GM12878 (cell line): ENCODE data around the gene SSX2IP. TPM values are rescaled to one million over a fixed set of nuclear protein-coding genes. Genes with fewer than 3 reads are reported as not detected.

ENCODE experiments used
- ATAC-seq: fragments of 200-7000 bp; cut with Tn5 transposase; 3 replicates; pipeline ENCODE4 v1.9.1; 2020; ENCODE audit warnings: mild to moderate bottlenecking, moderate library complexity
- BruUV-seq: library from RNA; stranded (reverse); fragments of 400-500 nt; replicated peaks from 2 replicates; lab custom pipeline; 2021; lab: Mats Ljungman, UMichigan
- CTCF ChIA-PET: fragments of 300-600 bp; sonication (Branson Sonifier 250); formaldehyde crosslinking; extraction: SDS; loops from one replicate; lab custom pipeline; 2021; ENCODE audit warnings: inconsistent platforms; lab: Yijun Ruan, JAX
- POLR2A ChIA-PET: fragments of 350-600 bp; formaldehyde crosslinking; extraction: SDS; loops from one replicate; lab custom pipeline; 2021; ENCODE audit warnings: inconsistent platforms; lab: Charles Lee
- RAD21 ChIA-PET: fragments of 300-600 bp; sonication (Branson Sonifier 250); formaldehyde crosslinking; loops from one replicate; lab custom pipeline; 2023; ENCODE audit warnings: antibody characterized with exemption; ENCODE audit not compliant: unreplicated experiment; lab: Charles Lee
- SMC1A ChIA-PET: fragments of 300-600 bp; sonication (Branson Sonifier 250); formaldehyde crosslinking; loops from one replicate; lab custom pipeline; 2023; ENCODE audit not compliant: unreplicated experiment, uncharacterized antibody; lab: Charles Lee
- DNase-seq: peaks from one replicate; pipeline ENCODE4 v3.0.0-alpha.2; 2011; ENCODE audit warnings: low read depth, low spot score
- FAIRE-seq: peaks from 3 replicates; lab custom pipeline; 2011; peaks lifted over from hg19 to GRCh38; lab: Jason Lieb, UNC
- H2AFZ ChIP-seq: 2 replicates; pipeline ENCODE4 v1.6.0; 2011; ENCODE audit warnings: low read depth, low read length, control low read depth; ENCODE audit not compliant: control insufficient read depth
- H3K27ac ChIP-seq: 2 replicates; pipeline ENCODE4 v1.5.1; 2011; ENCODE audit warnings: control low read depth; ENCODE audit not compliant: control insufficient read depth, insufficient read depth
- H3K27me3 ChIP-seq, 2 experiments: replicated peaks in 1 of 2; 2 replicates each; pipeline versions ENCODE4 v1.6.0 to v1.6.1; 2011; ENCODE audit warnings: low read length in 1 of 2; ENCODE audit not compliant: control insufficient read depth in 2 of 2, insufficient read depth in 2 of 2
- H3K36me3 ChIP-seq, 2 experiments: 2 replicates each; pipeline ENCODE4 v1.5.1; 2011; ENCODE audit warnings: low read length in 1 of 2; ENCODE audit not compliant: control insufficient read depth in 2 of 2, insufficient read depth in 2 of 2
- H3K4me1 ChIP-seq: 2 replicates; pipeline ENCODE4 v1.6.1; 2011; ENCODE audit warnings: mild to moderate bottlenecking, low read length, moderate library complexity, mixed read lengths; ENCODE audit not compliant: control insufficient read depth, insufficient read depth
- H3K4me2 ChIP-seq: 2 replicates; pipeline ENCODE4 v1.6.0; 2011; ENCODE audit warnings: control low read depth; ENCODE audit not compliant: control insufficient read depth, insufficient read depth
- H3K4me3 ChIP-seq: fragments of 200-600 bp; sonication (generic); 2 replicates; pipeline ENCODE4 v1.5.1; 2016
- H3K79me2 ChIP-seq: 2 replicates; pipeline ENCODE4 v1.6.0; 2011; ENCODE audit warnings: low read length; ENCODE audit not compliant: control insufficient read depth, insufficient read depth
- H3K9ac ChIP-seq: 2 replicates; pipeline ENCODE4 v1.8.0; 2011; ENCODE audit warnings: low read length, control low read depth, mixed read lengths; ENCODE audit not compliant: control insufficient read depth, insufficient read depth
- H3K9me3 ChIP-seq: replicated peaks from 3 replicates; pipeline ENCODE4 v1.5.1; 2011; ENCODE audit warnings: mild to moderate bottlenecking, low read length; ENCODE audit not compliant: control insufficient read depth, insufficient read depth
- H4K20me1 ChIP-seq: 2 replicates; pipeline ENCODE4 v1.6.0; 2011; ENCODE audit not compliant: control insufficient read depth, insufficient read depth
- ASH2L ChIP-seq: fragments of 300-600, 200-600 bp; sonication (generic); IDR thresholded peaks from 2 replicates; pipeline ENCODE4 v1.6.1; 2017; ENCODE audit warnings: low read depth, mild to moderate bottlenecking, borderline replicate concordance
- ATF7 ChIP-seq: fragments of 450-650 bp; IDR thresholded peaks from 2 replicates; pipeline ENCODE4 v1.6.1; 2016; ENCODE audit warnings: low read depth, mild to moderate bottlenecking
- JUNB ChIP-seq: IDR thresholded peaks from 2 replicates; pipeline ENCODE4 v1.6.1; 2016; ENCODE audit warnings: antibody characterized with exemption, mild to moderate bottlenecking
- MYB ChIP-seq: fragments of 150-350 bp; IDR thresholded peaks from 2 replicates; pipeline ENCODE4 v1.6.1; 2014; ENCODE audit warnings: mild to moderate bottlenecking, low read depth, low read length, borderline replicate concordance
- MYC ChIP-seq: IDR thresholded peaks from 2 replicates; pipeline ENCODE4 v1.6.1; 2011; ENCODE audit warnings: mild to moderate bottlenecking, low read length, moderate library complexity, inconsistent platforms; ENCODE audit not compliant: insufficient read depth, insufficient replicate concordance, insufficient read length, severe bottlenecking
- NR2C1 ChIP-seq: fragments of 450-650 bp; IDR thresholded peaks from 2 replicates; pipeline ENCODE4 v1.6.1; 2017; ENCODE audit warnings: antibody characterized with exemption, mild to moderate bottlenecking, moderate library complexity
- NR2F1 ChIP-seq: fragments of 450-650 bp; conservative IDR thresholded peaks from 2 replicates; pipeline ENCODE4 v1.6.1; 2017; ENCODE audit warnings: mild to moderate bottlenecking
- PML ChIP-seq: IDR thresholded peaks from 2 replicates; pipeline ENCODE4 v1.6.1; 2012; ENCODE audit warnings: low read length, inconsistent platforms
- POLR2AphosphoS5 ChIP-seq: IDR thresholded peaks from 2 replicates; pipeline ENCODE4 v1.6.1; 2011; ENCODE audit warnings: mild to moderate bottlenecking, low read length, inconsistent platforms
- RB1 ChIP-seq: fragments of 450-650 bp; formaldehyde crosslinking; IDR thresholded peaks from 2 replicates; pipeline ENCODE4 v1.6.1; 2017; ENCODE audit warnings: mild to moderate bottlenecking, borderline replicate concordance
- ZNF207 ChIP-seq: fragments of 450-650 bp; IDR thresholded peaks from 2 replicates; pipeline ENCODE4 v1.6.1; 2014; ENCODE audit warnings: antibody characterized with exemption, mild to moderate bottlenecking, borderline replicate concordance
- ZNF274 ChIP-seq: IDR thresholded peaks from one replicate; pipeline ENCODE4 v1.8.0; 2011; ENCODE audit not compliant: insufficient read length, insufficient read depth
- WGBS: methylation state at CpG from one replicate; pipeline ENCODE4 v1.1.6; 2016; ENCODE audit warnings: low lambda C conversion rate; ENCODE audit not compliant: insufficient replicate concordance, insufficient coverage; ENCODE audit errors: missing lambda C conversion rate; 5-methylcytosine and 5-hydroxymethylcytosine counted together
- in situ Hi-C: fragments of 300-500 bp; cut with MboI; formaldehyde crosslinking; loops from 9 replicates; pipeline ENCODE4 v1.14.3; 2018; ENCODE audit warnings: mixed read lengths
- intact Hi-C: fragments of 100-400 bp; cut with micrococcal nuclease; formaldehyde crosslinking; loops from one replicate; pipeline ENCODE4 v1.14.2; 2022; ENCODE audit not compliant: unreplicated experiment
- polyA plus RNA-seq, 11 experiments: library from polyadenylated mRNA; depleted of rRNA in 4 of 11; unstranded in 6 of 11; stranded (reverse) in 5 of 11; fragments of >200 nt; fragmentation: Nextera tagmentation in 4 of 11; fragmentation: Illumina TruSeq in 1 of 11; extraction: Ambion mirVana in 4 of 11; extraction: Trizol in 1 of 11; gene quantifications; 1 replicate in 1 of 11; 2 replicates in 10 of 11; pipeline versions ENCODE4 v1.2.1 to v1.2.3, GENCODE V29; 2011 to 2016; ENCODE audit warnings: inconsistent platforms in 2 of 11, missing spikeins in 2 of 11, low read depth in 1 of 11
- total RNA-seq, 4 experiments: library from RNA; depleted of rRNA in 3 of 4; stranded (reverse); fragments of >200 nt in 3 of 4; fragmentation: Illumina TruSeq in 1 of 4; extraction: Trizol in 1 of 4; gene quantifications; 2 replicates each; pipeline versions ENCODE4 v1.2.1 to v1.2.3, GENCODE V29; 2013 to 2021
- TF ChIP-seq, protein P1 (sequence below): IDR thresholded peaks from 2 replicates; pipeline ENCODE4 v1.6.1; 2011; ENCODE audit warnings: borderline replicate concordance, low read depth, mild to moderate bottlenecking, moderate library complexity, low read length; ENCODE audit not compliant: insufficient read depth, poor library complexity, severe bottlenecking
- TF ChIP-seq, protein P2 (sequence below): fragments of 450-650 bp; IDR thresholded peaks from 2 replicates; pipeline ENCODE4 v1.6.1; 2016; ENCODE audit warnings: mild to moderate bottlenecking

SSX2IP gene
- total and polyA plus RNA-seq, 10 of the 15 experiments (the other 5 are each of a cell fraction or from before 2014, with no cell fraction given), result 3.3 to 14.0 (median 10.4) TPM

DNA sequence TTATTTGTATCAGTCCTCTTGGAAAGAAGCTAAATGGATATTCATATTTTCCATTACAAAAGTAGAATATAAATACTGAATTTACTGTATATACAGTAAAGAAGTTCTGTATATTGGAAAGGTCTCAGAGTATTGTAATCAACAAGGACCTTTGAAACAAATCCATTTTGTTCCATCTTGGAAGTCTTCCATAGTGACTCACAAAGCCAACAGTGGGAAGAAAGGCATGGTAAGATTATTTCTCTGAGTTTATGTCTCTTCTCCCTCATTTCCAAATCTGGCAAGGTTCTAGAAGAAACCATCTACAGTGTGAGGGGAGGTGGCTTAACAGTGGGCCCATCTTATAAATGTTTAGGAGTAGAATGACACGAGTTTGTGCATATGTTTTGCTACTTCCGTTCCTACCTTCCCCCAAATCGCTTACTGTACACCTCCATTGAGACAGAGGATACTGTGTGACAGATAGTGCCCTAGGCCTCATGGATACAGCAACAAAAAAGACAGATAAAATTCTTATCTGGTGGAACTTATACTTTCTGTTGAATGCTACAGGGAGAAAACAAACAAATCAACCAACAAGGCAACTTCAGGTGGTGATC is 22.1 kb upstream of the SSX2IP start (continued):
- no peak for TF ChIP-seq ZNF207
- no peak for TF ChIP-seq JUNB
- TF ChIP-seq NR2F1, result no peak
- no peak for TF ChIP-seq ATF7
- TF ChIP-seq ZNF274, result no peak
- TF ChIP-seq MYB, result no peak
- TF ChIP-seq POLR2AphosphoS5, result no peak
- no peak for TF ChIP-seq NR2C1
- no peak for TF ChIP-seq ASH2L

GRCh38 chr1:84711869-84712268 is 21.6 kb upstream of the SSX2IP start:
- WGBS, result 70% methylated on average over 4 of the region's 4 CpGs
- peak; percentile 41 for FAIRE-seq
- no peaks in the 10 kb centered on the region for H4K20me1 ChIP-seq
- in situ Hi-C loops (no loop called here), intact Hi-C loops (no loop called here)
- H3K4me2 ChIP-seq, result no peak overlapping the region
- no peak overlapping the region for H3K4me3 ChIP-seq
- ChIA-PET SMC1A (interaction anchor here (1.1 to 1.2 kb wide), 2 partner anchors 9 to 24 kb away, joined by 3 read pairs; no protein-coding TSS in a partner anchor), RAD21 (no interaction called here), CTCF (interaction anchor here (1.2 to 2.0 kb wide), 3 partner anchors 13 to 138 kb away, joined by 4 to 7 read pairs (median 5); partner anchors contain the start of gene CTBS), POLR2A (interaction anchor here (1.0 kb wide), 1 partner anchor 10 kb away, joined by 3 read pairs; no protein-coding TSS in a partner anchor)
- no peak for ATAC-seq
- H2AFZ ChIP-seq, result no peak overlapping the region
- no peak for DNase-seq
- no peaks in the 10 kb centered on the region; a peak in 1 of 4 replicates for H3K27me3 ChIP-seq
- H3K27ac ChIP-seq, result no peak overlapping the region
- no peaks in the 10 kb centered on the region for H3K36me3 ChIP-seq
- no TSS peak for BruUV-seq
- no peaks in the 10 kb centered on the region for H3K4me1 ChIP-seq
- no peaks in the 10 kb centered on the region for H3K9me3 ChIP-seq
- no peaks in the 10 kb centered on the region for H3K79me2 ChIP-seq
- H3K9ac ChIP-seq, result no peak overlapping the region
- TF ChIP-seq, protein P1, sequence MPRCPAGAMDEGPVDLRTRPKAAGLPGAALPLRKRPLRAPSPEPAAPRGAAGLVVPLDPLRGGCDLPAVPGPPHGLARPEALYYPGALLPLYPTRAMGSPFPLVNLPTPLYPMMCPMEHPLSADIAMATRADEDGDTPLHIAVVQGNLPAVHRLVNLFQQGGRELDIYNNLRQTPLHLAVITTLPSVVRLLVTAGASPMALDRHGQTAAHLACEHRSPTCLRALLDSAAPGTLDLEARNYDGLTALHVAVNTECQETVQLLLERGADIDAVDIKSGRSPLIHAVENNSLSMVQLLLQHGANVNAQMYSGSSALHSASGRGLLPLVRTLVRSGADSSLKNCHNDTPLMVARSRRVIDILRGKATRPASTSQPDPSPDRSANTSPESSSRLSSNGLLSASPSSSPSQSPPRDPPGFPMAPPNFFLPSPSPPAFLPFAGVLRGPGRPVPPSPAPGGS, result no peak
- TF ChIP-seq PML (no peak), RB1 (no peak), MYC (no peak)
- TF ChIP-seq, protein P2, sequence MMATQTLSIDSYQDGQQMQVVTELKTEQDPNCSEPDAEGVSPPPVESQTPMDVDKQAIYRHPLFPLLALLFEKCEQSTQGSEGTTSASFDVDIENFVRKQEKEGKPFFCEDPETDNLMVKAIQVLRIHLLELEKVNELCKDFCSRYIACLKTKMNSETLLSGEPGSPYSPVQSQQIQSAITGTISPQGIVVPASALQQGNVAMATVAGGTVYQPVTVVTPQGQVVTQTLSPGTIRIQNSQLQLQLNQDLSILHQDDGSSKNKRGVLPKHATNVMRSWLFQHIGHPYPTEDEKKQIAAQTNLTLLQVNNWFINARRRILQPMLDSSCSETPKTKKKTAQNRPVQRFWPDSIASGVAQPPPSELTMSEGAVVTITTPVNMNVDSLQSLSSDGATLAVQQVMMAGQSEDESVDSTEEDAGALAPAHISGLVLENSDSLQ, result no peak
